Neuronal stem cell (in vitro differentiated cells): ENCODE measurements around the gene CHST4.

Source experiments
- DNase-seq: peaks from one replicate; pipeline ENCODE4 v3.0.0-alpha.2; 2013; ENCODE audit warnings: low spot score
- H2AFZ ChIP-seq: one replicate; pipeline ENCODE4 v1.6.1; 2013; ENCODE audit warnings: mild to moderate bottlenecking, low read length, inconsistent platforms
- H2AK5ac ChIP-seq: 2 replicates; pipeline ENCODE4 v1.6.1; 2013; ENCODE audit warnings: low read depth, mild to moderate bottlenecking, inconsistent platforms, low read length, moderate library complexity, mixed read lengths
- H2BK120ac ChIP-seq: 2 replicates; pipeline ENCODE4 v1.6.1; 2013; ENCODE audit warnings: low read depth, mild to moderate bottlenecking, inconsistent platforms, low read length, moderate library complexity, mixed read lengths
- H2BK12ac ChIP-seq: one replicate; pipeline ENCODE4 v1.6.1; 2013; ENCODE audit warnings: low read length, inconsistent platforms
- H2BK15ac ChIP-seq: 2 replicates; pipeline ENCODE4 v1.6.1; 2013; ENCODE audit warnings: mild to moderate bottlenecking, low read length, inconsistent platforms, mixed read lengths
- H2BK5ac ChIP-seq: one replicate; pipeline ENCODE4 v1.6.1; 2013; ENCODE audit warnings: inconsistent platforms, mild to moderate bottlenecking, low read length, moderate library complexity
- H3K14ac ChIP-seq: one replicate; pipeline ENCODE4 v1.6.1; 2013; ENCODE audit warnings: low read length, inconsistent platforms
- H3K18ac ChIP-seq: 2 replicates; pipeline ENCODE4 v1.6.1; 2013; ENCODE audit warnings: low read length, inconsistent platforms
- H3K23ac ChIP-seq: 2 replicates; pipeline ENCODE4 v1.6.1; 2013; ENCODE audit warnings: low read depth, mild to moderate bottlenecking, mixed read lengths, low read length, inconsistent platforms; ENCODE audit not compliant: poor library complexity
- H3K27ac ChIP-seq: replicated peaks from 3 replicates; pipeline ENCODE4 v1.5.1; 2013; ENCODE audit warnings: low read length, inconsistent platforms
- H3K27me3 ChIP-seq, 3 experiments: 2 replicates each; pipeline ENCODE4 v1.6.1; 2013; ENCODE audit warnings: low read length in 3 of 3, mild to moderate bottlenecking in 2 of 3, inconsistent platforms in 1 of 3, low read depth in 1 of 3, mixed read lengths in 1 of 3, moderate library complexity in 1 of 3; ENCODE audit not compliant: control insufficient read depth in 3 of 3, insufficient read depth in 3 of 3
- H3K36me3 ChIP-seq, 2 donors: replicated peaks in 1 of 2; 2 replicates each; pipeline ENCODE4 v1.6.1; 2013; ENCODE audit warnings: low read length in 2 of 2; ENCODE audit not compliant: control insufficient read depth in 2 of 2, insufficient read depth in 2 of 2
- H3K4ac ChIP-seq: 2 replicates; pipeline ENCODE4 v1.6.1; 2013; ENCODE audit warnings: inconsistent platforms, mild to moderate bottlenecking, low read length, moderate library complexity
- H3K4me1 ChIP-seq, 2 donors: 1 replicate in 1 of 2; 2 replicates in 1 of 2; pipeline ENCODE4 v1.6.1; 2013; ENCODE audit warnings: low read length in 2 of 2, low read depth in 1 of 2; ENCODE audit not compliant: control insufficient read depth in 2 of 2, insufficient read depth in 1 of 2
- H3K4me2 ChIP-seq: one replicate; pipeline ENCODE4 v1.6.1; 2013; ENCODE audit warnings: mild to moderate bottlenecking, low read length, inconsistent platforms; ENCODE audit not compliant: insufficient read depth, poor library complexity, severe bottlenecking
- H3K4me3 ChIP-seq, 2 donors: 2 replicates each; pipeline ENCODE4 v1.5.1; 2013; ENCODE audit warnings: low read length in 2 of 2, mild to moderate bottlenecking in 2 of 2, inconsistent platforms in 1 of 2, moderate library complexity in 1 of 2
- H3K79me1 ChIP-seq: one replicate; pipeline ENCODE4 v1.6.1; 2013; ENCODE audit warnings: low read depth, mild to moderate bottlenecking, inconsistent platforms, low read length, moderate library complexity
- H3K9ac ChIP-seq: one replicate; pipeline ENCODE4 v1.6.1; 2013; ENCODE audit warnings: mild to moderate bottlenecking, low read depth, low read length, inconsistent platforms; ENCODE audit not compliant: poor library complexity
- H3K9me3 ChIP-seq, 2 donors: replicated peaks in 1 of 2; 2 replicates each; pipeline versions ENCODE3 to v1.6.1; 2013; ENCODE audit warnings: low read length in 2 of 2, mild to moderate bottlenecking in 2 of 2, inconsistent platforms in 1 of 2, low read depth in 1 of 2, mixed read lengths in 1 of 2, moderate library complexity in 1 of 2; ENCODE audit not compliant: control insufficient read depth in 2 of 2, insufficient read depth in 1 of 2
- H4K8ac ChIP-seq: one replicate; pipeline ENCODE4 v1.6.1; 2013; ENCODE audit warnings: low read depth, mild to moderate bottlenecking, inconsistent platforms, low read length, moderate library complexity
- H4K91ac ChIP-seq: one replicate; pipeline ENCODE4 v1.6.1; 2013; ENCODE audit warnings: low read length, low read depth, mild to moderate bottlenecking, inconsistent platforms; ENCODE audit not compliant: poor library complexity
- WGBS, 2 donors: extraction: QIAGEN DNeasy Blood & Tissue Kit; methylation state at CpG; one replicate each; pipeline ENCODE4 v1.1.7; 2013; ENCODE audit warnings: missing lambda C conversion rate in 2 of 2, mixed read lengths in 1 of 2; ENCODE audit not compliant: insufficient read length in 2 of 2, insufficient replicate concordance in 1 of 2; ENCODE audit errors: extremely low coverage in 2 of 2; 5-methylcytosine and 5-hydroxymethylcytosine counted together

The CHST4 gene

DNA sequence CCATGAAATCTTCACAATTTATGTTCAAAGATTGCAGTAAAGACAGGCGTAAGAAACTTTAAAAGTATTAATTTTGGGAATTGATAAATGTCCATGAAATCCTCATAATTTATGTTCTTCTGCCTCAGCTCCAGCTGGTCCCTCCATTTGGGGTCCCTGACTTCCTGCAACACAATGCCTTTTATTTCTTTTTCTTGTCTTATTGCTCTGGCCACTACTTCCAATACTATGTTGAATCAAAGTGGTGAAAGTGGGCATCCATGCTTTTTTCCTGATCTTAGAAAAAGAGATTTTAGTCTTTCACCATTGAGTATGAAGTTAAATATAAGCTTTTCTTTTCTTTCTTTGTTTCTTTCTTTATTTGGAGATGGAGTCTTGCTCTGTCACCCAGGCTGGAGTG is 36.3 kb downstream of the CHST4 start:
- Histone ChIP-seq H2BK12ac (no peak overlapping the region), H2AK5ac (no peak overlapping the region), H3K23ac (no peak overlapping the region), H3K27me3 (peaks cover 0 to 5% (median 0%) of the 10 kb centered on the region in 3 experiments), H4K91ac (no peak overlapping the region), H3K4me3 (no peak overlapping the region), H2AFZ (no peak overlapping the region), H4K8ac (no peak overlapping the region), H3K4me2 (no peak overlapping the region), H3K79me1 (no peaks in the 10 kb centered on the region), H3K9me3 (peaks cover 0 to 12% of the 10 kb centered on the region in 2 donors), H3K9ac (no peak overlapping the region), H2BK15ac (no peak overlapping the region), H3K36me3 (no peaks in the 10 kb centered on the region), H3K18ac (no peak overlapping the region), H3K4me1 (peaks cover 0 to 3% of the 10 kb centered on the region in 2 donors), H2BK5ac (no peak overlapping the region), H3K4ac (no peak overlapping the region), H2BK120ac (no peak overlapping the region), H3K14ac (no peak overlapping the region), H3K27ac (no peak overlapping the region)
- DNase-seq, result no peak
- WGBS, 2 donors, result no CpG with 5 or more reads among the region's 1 CpG

- Histone ChIP-seq H3K27ac (no peak overlapping the region), H2BK120ac (no peak overlapping the region), H3K9ac (peak overlapping the region; percentile 26), H2BK5ac (no peak overlapping the region), H4K8ac (no peak overlapping the region), H3K36me3 (no peaks in the 10 kb centered on the region), H3K4me1 (peaks cover 0 to 3% of the 10 kb centered on the region in 2 donors), H2AFZ (peak overlapping the region; percentile 72), H3K18ac (no peak overlapping the region), H3K23ac (no peak overlapping the region), H3K79me1 (no peaks in the 10 kb centered on the region), H3K4ac (no peak overlapping the region), H3K9me3 (peaks cover 0 to 12% of the 10 kb centered on the region in 2 donors), H3K14ac (no peak overlapping the region), H3K27me3 (peaks cover 0 to 5% (median 0%) of the 10 kb centered on the region in 3 experiments), H2BK15ac (no peak overlapping the region), H3K4me2 (peak overlapping the region; percentile 74), H4K91ac (no peak overlapping the region), H3K4me3 (peak overlapping the region; percentile 58 to 84), H2BK12ac (no peak overlapping the region), H2AK5ac (no peak overlapping the region)
- WGBS, 2 donors, result no CpG with 5 or more reads among the region's 19 CpGs
- no peak for DNase-seq
These were observed 38.2 kb downstream of the CHST4 start for GRCh38 chr16:71564335-71564967.

DNA sequence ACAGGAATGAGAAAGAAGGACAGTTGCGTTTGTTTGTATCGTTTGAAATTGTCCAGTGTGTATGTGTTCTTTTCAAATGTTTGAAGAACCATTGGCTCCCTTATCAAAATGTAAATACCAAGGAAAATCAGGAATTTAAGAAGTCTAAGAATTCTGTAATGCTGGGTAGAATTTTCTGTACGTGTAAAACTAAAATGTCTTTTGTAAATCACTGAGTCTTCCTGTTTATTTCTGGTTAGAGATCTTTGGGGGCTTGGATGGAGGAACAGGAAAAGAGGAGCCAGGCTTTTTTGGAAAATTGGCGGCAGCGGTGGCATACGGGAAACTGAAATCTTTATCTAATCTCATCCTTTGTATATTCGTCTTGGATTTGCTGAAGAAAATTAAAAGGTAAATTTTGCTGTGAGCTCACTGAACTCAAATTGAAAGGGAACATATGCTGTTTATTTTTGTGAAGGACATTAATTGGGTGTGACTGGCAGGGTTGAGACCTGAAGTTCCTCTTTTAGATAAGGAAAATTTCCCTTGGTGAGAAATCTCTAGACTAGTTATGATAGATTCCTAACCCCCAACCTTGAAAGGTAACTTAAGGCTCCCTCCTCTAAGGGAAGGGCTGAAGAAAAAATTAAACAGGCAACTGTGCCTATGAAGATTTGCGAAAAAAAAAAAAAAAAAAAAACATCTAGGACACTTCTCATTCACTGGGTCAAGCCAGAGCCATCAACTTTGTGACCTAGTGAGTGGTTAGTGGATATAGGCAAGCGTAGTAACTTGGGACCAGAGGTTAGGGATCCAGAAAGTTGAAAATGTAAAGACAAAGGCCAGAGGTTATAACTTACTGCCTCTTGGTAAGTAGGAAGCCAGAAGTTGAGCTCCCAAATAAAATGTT is 39.8 kb downstream of the CHST4 start:
- H3K36me3 ChIP-seq, result no peaks in the 10 kb centered on the region
- H3K27ac ChIP-seq, result no peak overlapping the region
- H3K4me3 ChIP-seq, result no peak overlapping the region
- no peak overlapping the region for H3K14ac ChIP-seq
- no peaks in the 10 kb centered on the region for H3K79me1 ChIP-seq
- no peak overlapping the region for H4K8ac ChIP-seq
- no peak overlapping the region for H4K91ac ChIP-seq
- peaks cover 0 to 12% of the 10 kb centered on the region in 2 donors for H3K9me3 ChIP-seq
- H3K4me1 ChIP-seq, result peaks cover 0 to 3% of the 10 kb centered on the region in 2 donors
- H2AFZ ChIP-seq, result no peak overlapping the region
- no CpG with 5 or more reads among the region's 9 CpGs for WGBS, 2 donors
- no peak for DNase-seq
- no peak overlapping the region for H3K23ac ChIP-seq
- no peak overlapping the region for H2AK5ac ChIP-seq
- H2BK12ac ChIP-seq, result no peak overlapping the region
- H3K9ac ChIP-seq, result no peak overlapping the region
- no peak overlapping the region for H2BK5ac ChIP-seq
- no peak overlapping the region for H2BK15ac ChIP-seq
- H2BK120ac ChIP-seq, result no peak overlapping the region
- H3K18ac ChIP-seq, result no peak overlapping the region
- peaks cover 0 to 15% (median 0%) of the 10 kb centered on the region in 3 experiments for H3K27me3 ChIP-seq
- no peak overlapping the region for H3K4ac ChIP-seq
- H3K4me2 ChIP-seq, result no peak overlapping the region

GRCh38 chr16:71567931-71568330 is 41.7 kb downstream of the CHST4 start:
- Histone ChIP-seq H3K36me3 (no peaks in the 10 kb centered on the region), H3K18ac (no peak overlapping the region), H2BK12ac (no peak overlapping the region), H2AFZ (no peak overlapping the region), H4K91ac (no peak overlapping the region), H3K4me1 (peaks cover 0 to 3% of the 10 kb centered on the region in 2 donors), H3K9ac (no peak overlapping the region), H3K9me3 (peaks cover 0 to 5% of the 10 kb centered on the region in 2 donors), H2BK120ac (no peak overlapping the region), H3K4me2 (no peak overlapping the region), H2BK5ac (no peak overlapping the region), H2AK5ac (no peak overlapping the region), H4K8ac (no peak overlapping the region), H3K4me3 (peak overlapping the region in 1 of 2 donors; percentile 28), H3K23ac (no peak overlapping the region), H3K27ac (no peak overlapping the region), H3K4ac (no peak overlapping the region), H3K27me3 (peaks cover 0 to 27% (median 0%) of the 10 kb centered on the region in 3 experiments), H3K14ac (no peak overlapping the region), H2BK15ac (no peak overlapping the region), H3K79me1 (no peaks in the 10 kb centered on the region)
- no peak for DNase-seq
- WGBS, 2 donors, result no CpG with 5 or more reads among the region's 8 CpGs
